ENCODE results near the gene ATP8B3. TPM values are rescaled to one million over a fixed set of nuclear protein-coding genes. Genes with fewer than 3 reads are reported as not detected.

ATP8B3 gene
- polyA plus RNA-seq, 4 donors: 0.44 to 1.0 (median 0.74) TPM

Other genes with a start within 250 kb of the ATP8B3 start
- 10 to 100 TPM; 23.7 to 40.4 (median 26.3) TPM for gene MEX3D, start 244.0 kb downstream of the ATP8B3 start, polyA plus RNA-seq (ENCODE audit: insufficient read length in 4 of 4)
- gene MBD3, start 219.4 kb downstream of the ATP8B3 start, polyA plus RNA-seq (ENCODE audit: insufficient read length in 4 of 4): 10 to 100 TPM; 50.6 to 80.7 (median 53.1) TPM
- gene UQCR11, start 206.8 kb downstream of the ATP8B3 start, polyA plus RNA-seq (ENCODE audit: insufficient read length in 4 of 4): 100 to 1,000 TPM; 104 to 157 (median 119) TPM
- 100 to 1,000 TPM; 101 to 127 (median 108) TPM for gene TCF3, start 159.7 kb downstream of the ATP8B3 start, polyA plus RNA-seq (ENCODE audit: insufficient read length in 4 of 4)
- under 1 TPM in 2 of 4 donors, not detected in 2; 0.03 TPM for gene ONECUT3, start 58.8 kb downstream of the ATP8B3 start, polyA plus RNA-seq (ENCODE audit: insufficient read length in 4 of 4)
- 10 to 100 TPM; 23.5 to 32.9 (median 25.1) TPM for gene REXO1, start 36.2 kb upstream of the ATP8B3 start, polyA plus RNA-seq (ENCODE audit: insufficient read length in 4 of 4)
- 10 to 100 TPM in 1 of 4 donors, 1 to 10 TPM in 3; 6.1 to 12.3 (median 7.1) TPM for gene KLF16, start 51.3 kb upstream of the ATP8B3 start, polyA plus RNA-seq (ENCODE audit: insufficient read length in 4 of 4)
- gene ABHD17A, start 73.2 kb upstream of the ATP8B3 start, polyA plus RNA-seq (ENCODE audit: insufficient read length in 4 of 4): 10 to 100 TPM; 37.8 to 71.5 (median 40.0) TPM
- 1 to 10 TPM; 1.8 to 4.4 (median 2.2) TPM for gene ADAT3, start 93.1 kb upstream of the ATP8B3 start, polyA plus RNA-seq (ENCODE audit: insufficient read length in 4 of 4)
- gene SCAMP4, start 93.1 kb upstream of the ATP8B3 start, polyA plus RNA-seq (ENCODE audit: insufficient read length in 4 of 4): 10 to 100 TPM; 58.1 to 80.5 (median 73.0) TPM
- gene CSNK1G2, start 128.9 kb upstream of the ATP8B3 start, polyA plus RNA-seq (ENCODE audit: insufficient read length in 4 of 4): 10 to 100 TPM; 51.2 to 73.3 (median 58.7) TPM
- gene BTBD2, start 203.4 kb upstream of the ATP8B3 start, polyA plus RNA-seq (ENCODE audit: insufficient read length in 4 of 4): 100 to 1,000 TPM in 2 of 4 donors, 10 to 100 TPM in 2; 86.4 to 114 (median 100) TPM
- 10 to 100 TPM; 62.2 to 94.8 (median 66.3) TPM for gene MKNK2, start 239.0 kb upstream of the ATP8B3 start, polyA plus RNA-seq (ENCODE audit: insufficient read length in 4 of 4)